NCI-H2171 treated with DMSO at 0.1 percent for 48 hours (cell line): ENCODE results near the gene MEOX1.
A peak's percentile ranks its signal among the peaks of the same experiment; 100 is the strongest.

Experiments used
- DNase-seq: peaks from one replicate; lab custom pipeline; 2025; lab: John Stamatoyannopoulos, UW

MEOX1 gene

DNA sequence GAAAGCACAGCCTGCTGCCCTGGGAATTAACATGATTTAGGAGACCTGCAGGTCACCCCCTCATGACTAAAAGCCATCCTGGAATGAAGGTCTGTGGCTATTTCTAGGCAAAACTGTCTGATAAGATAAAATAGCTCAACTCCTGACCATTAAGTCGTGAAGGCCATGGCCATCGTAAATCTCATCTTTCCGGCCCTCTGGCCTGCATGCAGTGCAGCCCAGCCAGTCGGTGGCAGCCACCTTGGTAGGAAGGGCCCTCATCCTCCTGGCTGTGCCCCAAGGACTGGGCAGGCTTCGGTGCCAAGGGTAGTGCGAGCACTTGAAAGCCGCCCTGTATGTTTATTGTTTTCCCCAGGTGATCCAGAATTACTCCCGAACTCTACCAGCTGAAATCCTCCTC is 18.2 kb upstream of the MEOX1 start:
- DNase-seq: no peak

DNA sequence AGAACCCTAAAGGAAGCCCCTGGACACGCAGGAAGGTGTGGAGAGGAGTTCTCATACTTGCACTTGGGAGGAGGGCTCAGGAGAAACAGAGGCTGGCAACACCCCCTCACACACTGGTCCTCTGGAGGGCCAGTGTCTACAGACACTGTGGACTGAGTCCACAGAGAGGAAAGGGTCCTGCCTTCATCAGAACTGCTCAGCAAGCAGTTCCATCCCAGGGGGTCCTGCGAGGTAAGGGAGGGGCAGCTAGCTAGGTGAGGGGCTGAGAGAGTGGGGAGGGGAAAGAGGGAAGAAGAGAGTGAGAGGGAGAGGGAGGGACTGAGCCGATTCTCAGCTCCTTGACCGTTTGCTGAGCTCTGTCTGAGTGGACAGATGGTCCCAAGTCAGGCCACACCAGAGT is 17.7 kb upstream of the MEOX1 start:
- no peak for DNase-seq

DNA sequence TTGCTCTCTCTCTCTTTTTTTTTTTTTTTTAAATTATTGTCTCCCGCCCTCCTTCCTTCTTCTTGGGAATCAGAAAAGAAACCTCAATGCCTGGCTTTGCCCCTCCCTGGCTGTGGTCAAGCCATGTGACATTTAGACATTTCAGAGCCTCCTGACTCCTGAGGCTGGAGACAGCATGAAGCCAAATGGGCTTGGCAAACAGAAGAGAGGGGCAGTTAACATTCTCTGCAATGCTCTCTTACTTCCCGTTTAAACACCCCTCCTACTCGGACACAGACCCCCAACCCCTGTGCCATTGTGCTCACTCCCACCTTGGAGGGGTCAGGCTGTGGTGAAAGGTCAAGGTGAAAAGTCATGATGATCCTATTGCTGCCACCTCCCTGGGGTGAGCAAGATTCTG is 14.7 kb upstream of the MEOX1 start:
- DNase-seq: no peak

DNA sequence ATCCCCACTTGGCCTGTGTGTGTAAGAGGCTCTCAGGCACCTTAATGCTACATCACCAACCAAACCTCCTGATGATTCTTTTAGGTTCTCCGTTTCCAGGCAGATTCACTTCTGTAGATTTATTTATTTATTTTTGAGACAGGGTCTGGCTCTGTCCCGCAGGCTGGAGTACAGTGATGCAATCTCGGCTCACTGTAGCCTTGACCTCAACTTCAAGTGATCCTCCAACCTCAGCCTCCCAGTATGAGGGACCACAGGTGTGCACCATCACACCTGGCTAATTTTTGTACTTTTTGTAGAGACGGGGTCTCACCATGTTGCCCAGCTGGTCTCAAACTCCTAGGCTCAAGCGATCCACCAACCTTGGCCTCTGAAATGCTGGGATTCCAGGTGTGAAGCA is 12.7 kb upstream of the MEOX1 start:
- DNase-seq: no peak

DNA sequence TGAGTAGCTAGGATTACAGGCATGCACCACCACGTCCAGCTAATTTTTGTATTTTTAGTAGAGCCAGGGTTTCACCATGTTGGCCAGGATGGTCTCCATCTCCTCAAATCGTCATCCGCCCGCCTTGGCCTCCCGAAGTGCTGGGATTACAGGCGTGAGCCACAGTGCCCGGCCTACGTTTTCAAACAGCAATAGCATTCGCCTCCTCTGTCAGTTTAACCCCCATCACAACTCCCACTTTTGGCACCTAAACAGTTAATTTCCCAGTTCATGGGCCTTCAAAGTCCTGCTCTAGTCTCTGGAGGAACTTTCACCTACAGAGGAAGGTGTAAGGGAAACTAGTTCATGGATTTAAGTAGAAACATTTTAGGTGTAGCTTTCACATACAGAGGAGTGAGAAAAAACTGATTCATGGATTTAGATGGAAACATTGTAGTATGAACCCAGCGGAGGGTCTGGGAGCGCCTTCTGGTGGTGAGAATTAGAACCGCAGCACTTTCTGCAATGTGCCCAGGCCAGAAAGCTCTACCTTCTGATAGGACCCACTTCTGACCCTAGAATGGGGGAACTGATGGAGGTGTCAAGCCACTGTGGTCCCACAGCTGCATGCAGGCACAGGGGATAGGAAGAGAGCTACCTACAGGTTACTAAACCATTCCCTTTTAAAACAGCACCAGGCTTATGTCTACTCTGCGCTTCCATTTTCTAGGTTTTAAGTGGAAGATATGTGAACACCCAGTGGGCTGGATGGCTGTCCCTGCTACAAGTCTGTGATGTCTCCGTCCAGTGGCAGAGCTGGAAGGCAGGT is 12.0 kb upstream of the MEOX1 start:
- DNase-seq: peak; percentile 65

DNA sequence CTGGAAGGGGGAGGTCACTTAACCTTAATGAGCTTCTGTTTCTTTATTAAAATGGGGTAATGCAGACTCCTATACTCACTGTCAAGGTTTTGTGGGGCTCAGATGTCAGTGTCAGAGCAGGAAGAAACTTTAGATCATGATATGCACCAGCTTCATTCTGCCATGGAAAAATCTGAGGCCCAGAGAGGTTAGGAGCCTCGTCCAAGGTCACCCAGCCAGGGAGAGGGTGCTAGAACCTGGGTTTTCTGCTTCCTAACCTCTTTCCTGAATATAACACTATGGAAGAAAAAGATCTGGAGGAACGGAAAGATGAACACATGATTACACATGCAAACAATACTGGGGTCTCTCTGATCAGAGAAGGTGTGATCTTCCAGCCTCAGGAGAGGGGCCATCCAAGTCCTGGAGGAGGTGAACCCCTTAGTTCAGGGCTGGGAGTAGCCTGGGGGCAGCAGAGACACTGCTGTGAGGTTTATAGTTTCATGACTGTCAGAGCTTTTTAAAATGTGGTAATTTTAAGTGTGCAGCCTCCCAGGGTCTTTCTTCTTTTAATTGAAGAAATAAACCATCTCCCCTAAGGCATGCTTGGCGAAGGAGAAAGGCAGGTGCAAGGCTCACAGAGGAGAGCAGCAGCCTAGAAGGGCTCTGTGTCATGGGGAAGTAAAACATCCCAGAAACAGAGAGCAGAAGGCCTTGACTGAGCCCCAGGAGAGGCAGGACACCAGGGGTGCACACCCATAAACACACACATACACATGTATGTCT is 10.2 kb upstream of the MEOX1 start:
- no peak for DNase-seq

DNA sequence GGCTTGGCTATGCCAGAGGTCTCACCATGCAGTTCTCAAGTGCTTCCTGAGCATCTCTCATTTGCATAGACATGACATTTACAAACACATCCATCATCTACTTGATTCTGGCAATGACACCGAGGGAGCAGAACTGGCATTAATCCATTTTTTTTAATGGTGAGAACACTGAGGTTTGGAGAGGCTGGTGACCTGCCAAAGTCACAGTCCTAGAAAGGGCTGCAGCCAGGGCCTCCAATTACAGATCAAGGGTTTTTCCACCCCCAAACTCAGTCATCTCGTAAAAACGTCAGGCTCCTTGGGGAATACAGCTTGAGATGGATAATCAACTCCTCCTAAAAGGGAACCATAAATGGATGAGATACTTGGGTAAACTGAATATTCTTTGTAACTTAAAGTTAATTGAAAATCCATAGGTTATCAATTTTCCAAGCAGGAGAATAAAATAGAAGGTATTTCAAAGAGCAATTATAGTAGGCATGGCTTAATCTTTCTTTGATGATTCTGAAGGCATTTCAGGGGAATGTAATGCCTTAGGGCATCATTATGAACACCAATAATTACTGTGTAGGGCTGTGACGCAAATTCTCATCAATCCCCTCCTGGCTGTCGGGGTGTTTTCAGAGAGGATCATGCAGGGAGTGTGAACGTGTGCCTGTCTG is 9.4 kb upstream of the MEOX1 start:
- peak; percentile 37 for DNase-seq

DNA sequence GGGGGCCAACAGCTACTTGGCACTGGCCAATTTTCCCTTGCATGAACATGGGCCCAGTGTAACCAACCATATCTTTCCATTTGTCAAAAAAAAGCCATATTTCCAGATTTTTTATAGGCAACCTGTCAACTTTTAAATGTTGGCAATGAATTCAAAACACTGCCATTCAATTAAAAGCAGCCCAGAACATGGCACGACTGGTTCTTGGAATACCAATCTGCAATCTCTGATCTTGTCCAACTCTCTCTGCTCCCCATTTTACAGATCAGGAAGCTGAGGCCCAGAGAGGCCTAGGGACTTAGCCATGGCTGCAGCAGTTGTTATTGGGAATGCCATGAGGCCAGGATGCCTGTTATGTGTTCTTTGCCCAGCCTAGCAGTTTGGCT is 8.9 kb upstream of the MEOX1 start:
- no peak for DNase-seq

DNA sequence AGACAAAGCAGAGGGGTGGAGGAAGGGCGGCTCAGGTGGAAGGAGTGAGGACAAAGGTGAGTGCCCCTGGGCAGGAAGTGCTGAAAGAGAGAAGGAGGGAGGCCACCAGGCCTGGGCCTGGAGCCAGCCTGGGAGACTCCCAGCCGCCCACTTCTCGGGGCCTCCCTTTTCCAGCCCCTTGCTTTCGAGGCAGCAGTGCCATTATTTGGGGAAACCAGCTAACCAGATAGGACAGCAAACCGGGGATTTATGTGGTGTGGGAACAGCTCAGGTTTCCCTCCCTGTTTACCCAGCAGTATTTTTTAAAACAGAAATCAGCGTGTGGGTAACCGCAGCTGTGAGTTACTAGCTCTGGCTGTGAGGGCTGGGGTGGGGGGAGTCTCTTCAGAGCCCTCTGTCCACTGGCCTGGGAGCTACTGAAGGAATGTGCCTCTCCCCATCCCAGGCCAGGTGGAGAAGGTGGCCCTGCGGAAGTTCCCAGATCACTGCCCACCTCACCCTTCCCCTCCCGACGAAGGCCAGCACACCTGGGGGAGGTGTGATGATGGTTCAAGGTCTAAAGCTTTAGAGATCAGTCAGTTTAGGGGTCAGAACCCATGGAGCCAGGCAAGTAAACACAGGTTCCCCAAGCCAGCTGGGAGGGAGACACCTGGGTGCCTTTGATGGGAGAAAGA is 8.4 kb upstream of the MEOX1 start:
- DNase-seq: no peak

DNA sequence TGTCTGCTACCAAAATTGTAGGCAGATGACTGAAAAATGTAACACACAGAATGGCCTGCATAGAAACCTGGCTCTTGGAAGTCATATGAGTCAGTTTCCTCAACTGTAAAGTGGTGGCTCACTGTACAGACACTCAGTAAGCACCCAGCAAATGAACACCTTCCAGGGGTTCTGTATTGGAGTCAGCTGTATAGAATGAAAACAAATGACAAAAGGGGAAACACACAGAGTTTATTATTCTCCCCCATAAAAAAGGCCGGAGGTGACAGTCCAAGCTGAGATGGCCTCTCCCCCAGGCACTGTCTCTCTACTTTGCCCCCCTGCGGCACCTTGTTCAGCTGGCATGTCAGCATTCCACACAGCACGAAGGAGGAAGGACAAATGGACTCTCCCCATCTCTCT is 6.2 kb upstream of the MEOX1 start:
- DNase-seq: no peak

DNA sequence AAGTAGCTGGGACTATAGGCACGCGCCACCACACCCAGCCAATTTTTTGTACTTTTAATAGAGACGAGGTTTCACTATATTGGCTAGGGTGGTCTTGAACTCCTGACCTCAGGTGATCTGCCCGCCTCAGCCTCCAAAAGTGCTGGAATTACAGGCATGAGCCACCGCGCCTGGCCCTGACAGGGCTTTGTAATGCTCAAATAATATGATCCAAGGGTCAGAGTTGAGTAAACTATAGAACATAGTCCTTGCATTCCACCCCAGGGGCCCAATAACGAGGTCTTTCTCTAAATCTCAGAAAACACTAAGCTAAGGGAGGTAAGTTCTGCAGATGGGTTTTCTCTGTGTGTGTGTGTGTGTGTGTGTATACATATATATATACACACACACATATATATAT is 5.8 kb upstream of the MEOX1 start:
- no peak for DNase-seq

DNA sequence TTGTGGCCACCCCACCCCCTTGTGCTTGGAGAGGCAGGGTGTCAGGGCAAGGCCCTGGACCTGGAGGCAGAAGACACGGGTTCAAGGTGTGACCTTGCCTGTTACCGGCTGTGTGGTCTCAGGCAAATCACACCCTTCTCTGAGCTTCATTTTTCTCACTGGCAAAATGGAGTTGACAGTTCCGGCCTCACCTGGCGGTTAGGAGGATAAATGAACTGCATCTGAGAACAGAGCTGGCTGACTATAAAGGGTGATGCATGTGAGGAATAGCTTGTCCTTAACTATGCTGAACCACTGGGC is 4.2 kb upstream of the MEOX1 start:
- DNase-seq: no peak

DNA sequence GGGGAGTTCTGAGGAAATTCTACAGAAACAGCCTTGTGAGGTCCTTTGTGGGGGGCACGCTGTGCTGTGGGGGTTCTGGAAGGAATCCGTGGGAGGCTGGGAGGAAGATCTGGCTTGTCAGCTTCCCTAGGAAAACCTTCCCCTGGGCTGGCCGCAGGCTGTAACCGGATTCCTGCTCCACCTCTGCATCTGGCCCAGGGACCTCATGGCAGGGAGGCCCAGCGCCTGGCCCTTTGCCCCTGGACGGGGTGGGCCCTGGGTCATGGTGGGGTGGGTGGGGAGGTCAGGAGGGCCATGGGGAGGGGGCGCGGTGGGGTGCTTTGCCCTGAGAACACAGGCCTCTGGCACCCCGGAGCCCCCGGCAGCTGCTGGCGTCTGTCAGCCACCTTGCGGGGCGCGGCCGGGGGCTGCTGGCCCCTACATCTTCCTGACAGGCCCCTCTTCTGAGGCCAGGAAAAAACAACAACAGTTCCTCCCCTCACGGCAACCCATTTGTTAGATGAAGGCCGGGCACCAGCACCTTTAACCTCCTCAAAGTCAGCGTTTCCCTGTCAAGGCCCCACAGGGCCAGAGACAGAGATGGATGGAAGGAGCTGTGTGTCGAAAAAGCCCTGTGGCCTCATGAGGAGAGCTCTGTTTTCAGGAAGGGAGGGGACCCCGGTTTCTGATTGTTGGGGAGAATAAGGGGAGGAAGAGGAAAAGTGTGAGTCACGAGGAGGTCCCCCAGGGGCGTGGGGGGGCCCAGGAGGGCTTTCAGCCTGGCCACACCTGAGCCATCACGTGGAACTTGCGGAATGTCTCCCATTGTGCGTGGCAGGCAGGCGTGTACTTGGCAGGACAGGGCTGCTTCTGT is 3.6 kb upstream of the MEOX1 start:
- no peak for DNase-seq

DNA sequence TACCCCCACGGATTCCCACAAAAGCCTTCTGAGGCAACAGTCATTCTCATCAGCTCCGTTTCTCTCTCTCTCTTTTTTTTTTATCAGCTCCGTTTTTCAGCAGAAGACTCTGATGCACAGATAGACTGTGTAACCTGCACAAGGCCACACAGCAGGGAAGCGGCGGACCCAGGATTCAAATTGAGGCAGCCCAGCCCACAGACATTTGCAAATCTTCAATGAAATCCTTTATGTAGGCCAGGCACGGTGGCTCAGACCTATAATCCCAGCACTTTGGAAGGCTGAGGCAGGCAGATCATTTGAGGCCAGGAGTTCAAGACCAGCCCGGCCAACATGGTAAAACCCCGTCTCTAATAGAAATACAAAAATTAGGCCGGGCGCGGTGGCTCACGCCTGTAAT is 2.4 kb upstream of the MEOX1 start:
- no peak for DNase-seq

DNA sequence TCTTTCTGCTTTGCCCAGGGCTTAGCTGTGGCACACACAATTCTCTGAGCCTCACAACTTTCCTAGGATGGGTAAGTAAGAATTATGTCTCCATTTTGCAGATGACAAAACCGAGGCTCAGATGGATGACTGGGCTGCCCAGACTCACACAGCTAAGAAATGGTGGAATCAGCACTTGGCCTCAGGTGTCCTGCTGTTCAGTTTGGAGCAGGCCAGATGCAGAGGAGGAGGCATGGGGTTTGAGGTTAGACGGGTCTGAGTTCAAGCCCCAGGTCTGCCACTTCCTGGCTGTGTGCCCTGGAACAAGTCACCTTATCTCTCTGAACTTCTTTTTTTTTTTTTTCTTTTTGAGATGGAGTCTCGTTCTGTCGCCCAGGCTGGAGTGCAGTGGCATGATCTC is 1.7 kb upstream of the MEOX1 start:
- no peak for DNase-seq

DNA sequence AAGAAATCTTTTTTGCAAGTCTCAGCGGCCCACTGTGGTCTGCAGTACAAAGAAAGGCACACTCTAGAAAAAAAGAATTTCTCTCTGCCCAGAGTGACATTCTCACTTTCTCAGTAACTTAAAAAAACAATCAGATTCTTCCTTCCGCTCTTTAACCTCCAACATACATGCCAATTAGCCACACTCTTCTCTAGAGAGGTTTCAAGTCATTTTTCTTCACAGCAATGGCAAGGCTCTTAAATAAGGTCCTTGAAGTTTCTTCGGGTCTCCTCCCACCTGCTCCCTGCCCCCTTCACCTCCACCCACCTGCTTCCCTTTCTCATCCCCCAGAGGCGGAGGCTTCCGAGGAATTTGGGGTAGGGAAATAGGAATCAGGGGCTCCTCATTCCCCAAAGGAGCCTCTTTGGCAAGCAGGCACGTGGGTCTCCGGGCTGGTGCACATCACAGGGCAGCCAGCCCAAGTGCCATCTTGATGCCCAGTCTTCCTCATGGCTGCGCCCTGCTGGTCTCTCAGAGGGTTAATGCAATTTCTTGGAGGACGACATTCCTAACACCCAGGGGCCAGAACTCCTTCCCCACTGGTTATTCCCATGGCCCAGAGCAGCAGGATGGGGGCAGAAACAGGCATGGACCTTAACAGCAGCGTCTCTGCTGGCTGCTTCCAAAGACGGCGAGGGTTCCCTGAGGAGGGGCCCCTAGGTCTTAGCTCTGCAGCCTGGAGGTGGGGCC is 855 bp upstream of the MEOX1 start:
- no peak for DNase-seq

DNA sequence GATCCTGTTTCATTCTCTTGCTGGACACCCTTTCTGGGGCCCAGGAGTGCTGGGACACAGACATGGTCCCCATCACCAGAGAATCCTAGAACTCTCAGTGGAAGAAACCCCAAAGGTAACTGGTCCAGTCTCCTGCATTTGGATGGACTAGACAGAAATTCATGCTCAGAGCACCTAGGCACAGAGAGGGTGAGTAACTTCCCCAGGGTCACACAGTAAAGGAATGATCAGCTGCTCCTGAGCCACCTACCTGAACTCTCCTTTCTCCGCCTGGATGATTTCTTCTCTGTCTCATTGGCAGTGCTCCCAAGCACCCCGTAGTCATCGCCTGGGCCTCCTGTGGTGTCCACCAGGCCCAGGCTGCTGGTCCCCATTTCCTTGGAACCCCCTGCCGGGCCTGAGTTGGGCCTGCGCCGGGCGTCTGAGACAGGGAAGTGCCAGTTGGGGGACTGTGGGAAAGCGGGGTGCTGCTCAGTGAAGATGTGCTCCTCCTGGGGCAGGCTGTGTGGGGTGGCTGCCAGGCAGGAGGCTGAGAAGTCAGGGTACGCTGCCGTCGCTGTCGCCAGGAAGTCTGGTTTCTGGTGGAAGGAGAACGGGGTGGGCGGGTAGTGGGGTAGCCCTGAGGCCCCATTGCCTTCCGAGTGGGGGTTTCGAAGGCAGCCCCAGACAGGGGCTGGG is 767 bp downstream of the MEOX1 start:
- no peak for DNase-seq

DNA sequence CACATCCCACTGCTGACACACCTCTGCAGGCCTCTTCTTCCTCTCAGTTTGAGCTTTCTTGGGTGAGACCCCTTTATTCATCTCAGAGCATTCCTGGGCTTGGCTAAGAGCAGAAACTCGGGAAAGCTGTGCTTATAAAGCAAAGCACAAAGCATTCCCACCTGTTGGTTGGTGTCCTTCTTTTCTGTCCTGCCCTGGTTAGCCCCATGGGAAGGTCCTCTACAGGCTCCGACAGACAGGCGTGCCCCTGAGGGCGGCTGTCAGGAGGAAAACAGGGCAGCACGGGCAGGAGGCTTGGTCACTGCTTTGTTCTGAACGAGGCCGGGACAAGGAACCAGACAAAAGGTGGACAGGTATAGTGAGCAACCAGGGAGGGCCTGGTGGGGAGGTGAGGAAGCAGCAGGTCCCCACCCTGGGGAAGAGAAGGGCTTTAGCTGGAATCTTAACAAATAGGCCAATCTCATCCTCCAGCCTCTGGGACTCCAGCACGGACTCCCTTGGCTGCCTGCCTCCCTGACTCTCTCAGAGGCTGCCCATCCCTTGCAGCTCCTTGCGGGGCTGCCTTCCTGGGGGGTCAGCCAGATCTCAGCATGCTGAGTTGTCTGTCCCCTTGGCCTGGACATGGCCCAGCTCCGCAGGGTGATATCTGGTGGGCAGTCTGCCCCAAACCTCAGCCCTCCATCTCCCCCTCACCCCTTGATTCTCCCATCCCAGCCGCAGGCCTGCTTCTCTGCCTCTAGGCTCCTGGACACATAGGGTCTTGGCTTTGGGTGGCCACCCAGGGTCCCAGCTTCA is 1.7 kb downstream of the MEOX1 start:
- DNase-seq: no peak

DNA sequence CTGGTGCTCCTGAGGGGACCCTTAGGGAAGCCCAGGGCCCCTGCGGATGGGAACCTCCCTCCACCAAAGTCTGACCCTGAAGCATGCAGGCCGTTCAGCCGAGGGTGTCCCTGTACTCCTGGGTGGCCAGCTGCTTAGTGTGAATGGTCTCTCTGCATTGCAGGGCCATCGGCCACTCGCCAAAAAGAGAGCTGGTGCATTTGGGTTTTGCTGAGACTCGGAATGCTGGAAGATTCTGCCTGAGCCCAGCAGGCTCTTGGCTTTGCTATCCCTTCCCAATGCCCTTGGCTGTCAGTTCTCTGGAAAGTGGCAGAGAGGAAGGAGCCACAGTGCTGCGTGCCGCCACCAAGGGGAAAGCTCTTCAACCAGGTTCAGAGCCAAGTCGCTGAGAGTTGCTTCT is 2.8 kb downstream of the MEOX1 start:
- no peak for DNase-seq
